ENCODE data around the gene SLC16A3. TPM values are rescaled to one million over a fixed set of nuclear protein-coding genes. Genes with fewer than 3 reads are reported as not detected.

The SLC16A3 gene
- polyA plus RNA-seq, 1 experiment = 338 TPM

- ChIA-PET CTCF (interaction anchor here (1.2 kb wide), 1 partner anchor 17 kb away, joined by 3 read pairs; no protein-coding TSS in a partner anchor), POLR2A (no interaction called here)
- TF ChIP-seq CTCF (IDR thresholded peaks at IDR 0.05; ENCODE audit: insufficient read depth, low read depth, low read length) = no peak
- Histone ChIP-seq H3K36me3 (ENCODE audit: control insufficient read depth, insufficient read depth, low read length) (no peaks in the 10 kb centered on the region), H3K27me3 (ENCODE audit: control insufficient read depth, insufficient read depth, low read length) (no peaks in the 10 kb centered on the region), H3K4me3 (ENCODE audit: low read depth, low read length) (no peak overlapping the region)
- no peak for DNase-seq (ENCODE audit: low read depth)
Measured at GRCh38 chr17:82223517-82223916, 5.3 kb upstream of the SLC16A3 start.

- POLR2A ChIA-PET = interaction anchor here (0.6 kb wide), 1 partner anchor 187 kb away, joined by 3 read pairs; the partner anchor contains the start of gene DCXR
- no peak for TF ChIP-seq CTCF (IDR thresholded peaks at IDR 0.05; ENCODE audit: insufficient read depth, low read depth, low read length)
- Histone ChIP-seq H3K36me3 (ENCODE audit: control insufficient read depth, insufficient read depth, low read length) (no peaks in the 10 kb centered on the region), H3K4me3 (ENCODE audit: low read depth, low read length) (no peak overlapping the region), H3K27me3 (ENCODE audit: control insufficient read depth, insufficient read depth, low read length) (no peaks in the 10 kb centered on the region)
- CTCF ChIA-PET = no interaction called here
- DNase-seq (ENCODE audit: low read depth) = no peak
Measured at GRCh38 chr17:82224666-82225065, 4.2 kb upstream of the SLC16A3 start.

GRCh38 chr17:82225368-82226029 lies 3.3 kb upstream of the SLC16A3 start:
- DNase-seq (ENCODE audit: low read depth) = no peak
- no peak for TF ChIP-seq CTCF (IDR thresholded peaks at IDR 0.05; ENCODE audit: insufficient read depth, low read depth, low read length)
- POLR2A ChIA-PET = interaction anchor here (0.6 kb wide), 1 partner anchor 188 kb away, joined by 3 read pairs; the partner anchor contains the start of gene DCXR
- H3K27me3 ChIP-seq (ENCODE audit: control insufficient read depth, insufficient read depth, low read length) = no peaks in the 10 kb centered on the region
- H3K36me3 ChIP-seq (ENCODE audit: control insufficient read depth, insufficient read depth, low read length) = no peaks in the 10 kb centered on the region
- CTCF ChIA-PET = interaction anchor here (0.9 kb wide), 1 partner anchor 188 kb away, joined by 3 read pairs; the partner anchor contains the start of gene DCXR
- no peak overlapping the region for H3K4me3 ChIP-seq (ENCODE audit: low read depth, low read length)

GRCh38 chr17:82226146-82226808 lies 2.6 kb upstream of the SLC16A3 start:
- POLR2A ChIA-PET = no interaction called here
- DNase-seq (ENCODE audit: low read depth) = no peak
- Histone ChIP-seq H3K36me3 (ENCODE audit: control insufficient read depth, insufficient read depth, low read length) (no peaks in the 10 kb centered on the region), H3K4me3 (ENCODE audit: low read depth, low read length) (no peak overlapping the region), H3K27me3 (ENCODE audit: control insufficient read depth, insufficient read depth, low read length) (no peaks in the 10 kb centered on the region)
- CTCF ChIA-PET = interaction anchor here (0.9 kb wide), 1 partner anchor 189 kb away, joined by 3 read pairs; the partner anchor contains the start of gene DCXR
- no peak for TF ChIP-seq CTCF (IDR thresholded peaks at IDR 0.05; ENCODE audit: insufficient read depth, low read depth, low read length)
